Measurements from ENCODE around the gene PNLDC1. TPM values are rescaled to one million over a fixed set of nuclear protein-coding genes. Genes with fewer than 3 reads are reported as not detected.
"Not testable (repeated sequence)": the region's sequence is repeated elsewhere in the genome, so short reads cannot be mapped to it uniquely, and the experiment has no call there.

The PNLDC1 gene
- total RNA-seq, 4 donors from 2014 or later: 0.37 TPM; not detected in 3

DNA sequence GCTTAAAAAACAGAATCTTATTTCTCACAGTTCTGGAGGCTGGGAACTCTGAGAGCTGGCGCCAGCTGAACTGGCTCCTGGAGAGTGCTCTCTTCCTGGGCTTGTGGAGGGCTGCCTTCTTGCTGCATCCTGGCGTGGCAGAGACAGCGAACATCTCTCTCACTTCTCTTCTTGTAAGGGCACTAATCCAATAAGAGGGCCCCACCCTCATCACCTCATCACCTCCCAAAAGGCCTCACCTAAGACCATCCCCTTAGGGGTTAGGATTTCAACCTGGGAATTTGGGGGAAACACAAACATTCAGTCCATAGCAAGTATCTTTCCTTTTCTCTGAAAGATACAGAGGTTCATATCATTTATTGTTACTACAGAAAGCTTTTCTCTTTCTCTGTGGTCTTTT, 23.9 kb downstream of the PNLDC1 start:
- DNase-seq (ENCODE audit: low spot score): no peak
- TF ChIP-seq, protein P1, sequence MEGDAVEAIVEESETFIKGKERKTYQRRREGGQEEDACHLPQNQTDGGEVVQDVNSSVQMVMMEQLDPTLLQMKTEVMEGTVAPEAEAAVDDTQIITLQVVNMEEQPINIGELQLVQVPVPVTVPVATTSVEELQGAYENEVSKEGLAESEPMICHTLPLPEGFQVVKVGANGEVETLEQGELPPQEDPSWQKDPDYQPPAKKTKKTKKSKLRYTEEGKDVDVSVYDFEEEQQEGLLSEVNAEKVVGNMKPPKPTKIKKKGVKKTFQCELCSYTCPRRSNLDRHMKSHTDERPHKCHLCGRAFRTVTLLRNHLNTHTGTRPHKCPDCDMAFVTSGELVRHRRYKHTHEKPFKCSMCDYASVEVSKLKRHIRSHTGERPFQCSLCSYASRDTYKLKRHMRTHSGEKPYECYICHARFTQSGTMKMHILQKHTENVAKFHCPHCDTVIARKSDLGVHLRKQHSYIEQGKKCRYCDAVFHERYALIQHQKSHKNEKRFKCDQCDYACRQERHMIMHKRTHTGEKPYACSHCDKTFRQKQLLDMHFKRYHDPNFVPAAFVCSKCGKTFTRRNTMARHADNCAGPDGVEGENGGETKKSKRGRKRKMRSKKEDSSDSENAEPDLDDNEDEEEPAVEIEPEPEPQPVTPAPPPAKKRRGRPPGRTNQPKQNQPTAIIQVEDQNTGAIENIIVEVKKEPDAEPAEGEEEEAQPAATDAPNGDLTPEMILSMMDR (IDR thresholded peaks at IDR 0.05): no peak
- ATAC-seq (ENCODE audit: low FRiP score): no peak

DNA sequence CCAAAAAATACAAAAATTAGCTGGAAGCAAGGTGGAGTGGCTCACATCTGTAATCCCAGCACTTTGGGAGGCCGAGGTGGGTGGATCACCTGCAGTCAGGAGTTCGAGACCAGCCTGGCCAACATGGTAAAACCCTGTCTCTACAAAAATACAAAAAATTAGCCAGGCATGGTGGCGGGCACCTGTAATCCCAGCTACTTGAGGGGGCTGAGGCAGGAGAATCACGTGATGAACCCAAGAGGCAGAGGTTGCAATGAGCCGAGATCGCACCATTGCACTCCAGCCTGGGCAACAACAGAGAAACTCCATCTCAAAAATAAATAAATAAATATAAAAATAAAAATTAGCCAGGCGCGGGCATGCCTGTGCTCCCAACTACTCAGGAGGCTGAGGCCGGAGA, 24.6 kb downstream of the PNLDC1 start:
- not testable (repeated sequence) for ATAC-seq (ENCODE audit: low FRiP score)

DNA sequence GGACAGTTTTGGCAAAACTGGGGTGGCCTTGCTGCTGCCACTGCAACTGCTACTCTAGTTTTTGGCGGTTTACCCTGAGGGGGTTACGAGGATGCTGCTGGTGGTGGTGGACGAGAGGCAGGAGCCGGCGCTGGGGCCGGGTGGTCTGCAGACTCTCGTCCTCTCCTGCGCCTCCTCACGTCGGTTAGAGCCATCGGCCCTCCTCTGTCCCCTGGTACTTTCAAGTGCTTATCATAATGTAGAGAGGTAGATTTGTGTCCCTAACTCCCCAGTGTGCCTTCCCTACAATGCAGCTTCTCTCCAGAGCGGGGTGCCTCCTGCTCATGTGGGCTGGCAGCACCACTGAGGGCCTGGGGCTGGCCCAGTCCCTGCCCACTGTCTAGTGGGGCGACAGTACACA, 25.9 kb downstream of the PNLDC1 start:
- ATAC-seq (ENCODE audit: low FRiP score) (no peak), DNase-seq (ENCODE audit: low spot score) (no peak)
- TF ChIP-seq, protein P1 (IDR thresholded peaks at IDR 0.05): no peak

More for the DNA sequence above, 24.6 kb downstream of the PNLDC1 start:
- not testable (repeated sequence) for DNase-seq (ENCODE audit: low spot score)

DNA sequence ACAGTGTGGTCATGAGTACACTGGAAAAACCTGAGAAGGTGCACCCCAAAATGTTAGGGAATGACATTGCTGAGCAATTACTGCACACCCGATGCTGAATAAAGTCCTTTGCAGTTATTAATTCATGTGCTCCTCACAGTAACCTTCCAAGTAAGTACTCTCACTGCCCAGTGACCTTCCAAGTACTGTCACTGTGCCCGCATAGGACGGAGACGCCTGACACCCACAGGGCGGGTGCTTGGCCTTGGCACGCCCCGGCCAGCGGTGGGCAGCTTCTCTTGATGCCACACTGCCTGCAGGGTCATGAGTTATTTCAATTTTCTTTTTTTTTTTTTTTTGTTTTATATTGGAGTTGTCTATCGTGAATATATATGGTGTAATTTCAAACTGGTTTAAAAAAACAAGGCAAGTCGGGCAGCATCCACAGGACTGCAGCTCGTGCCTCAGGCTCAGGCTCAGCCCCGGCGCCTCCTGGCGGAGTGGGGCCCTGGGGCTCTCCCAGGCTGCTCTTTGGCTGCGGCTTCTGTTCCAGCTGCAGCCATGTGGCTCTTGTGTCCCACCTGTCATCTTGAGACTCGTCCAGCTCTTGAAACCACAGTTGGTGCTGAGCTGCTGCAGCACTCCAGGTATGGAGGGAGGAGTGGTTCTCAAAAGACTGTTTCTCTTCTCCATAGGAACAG, 27.0 kb downstream of the PNLDC1 start:
- ATAC-seq (ENCODE audit: low FRiP score) (no peak), DNase-seq (ENCODE audit: low spot score) (no peak)
- TF ChIP-seq, protein P1 (IDR thresholded peaks at IDR 0.05): no peak

DNA sequence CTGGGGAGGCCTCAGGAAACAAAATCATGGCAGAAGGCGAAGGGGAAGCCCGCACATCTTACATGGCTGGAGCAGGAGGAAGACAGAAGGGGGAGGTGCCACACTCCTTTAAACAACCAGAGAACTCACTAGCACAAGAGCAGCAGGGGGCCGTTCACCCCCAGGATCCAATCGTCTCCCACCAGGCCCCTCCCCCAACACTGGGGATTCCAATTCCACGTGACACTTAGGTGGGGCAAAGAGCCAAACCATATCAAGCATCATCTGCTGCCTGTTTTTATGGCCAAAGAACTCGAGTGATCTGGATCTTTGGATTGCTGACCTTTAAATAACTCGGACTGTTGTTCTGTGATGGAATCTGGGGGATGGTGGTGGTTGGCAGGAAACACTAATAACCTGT, 28.0 kb downstream of the PNLDC1 start:
- DNase-seq (ENCODE audit: low spot score) (no peak), ATAC-seq (ENCODE audit: low FRiP score) (peak; percentile 52)
- TF ChIP-seq, protein P1 (IDR thresholded peaks at IDR 0.05): no peak

DNA sequence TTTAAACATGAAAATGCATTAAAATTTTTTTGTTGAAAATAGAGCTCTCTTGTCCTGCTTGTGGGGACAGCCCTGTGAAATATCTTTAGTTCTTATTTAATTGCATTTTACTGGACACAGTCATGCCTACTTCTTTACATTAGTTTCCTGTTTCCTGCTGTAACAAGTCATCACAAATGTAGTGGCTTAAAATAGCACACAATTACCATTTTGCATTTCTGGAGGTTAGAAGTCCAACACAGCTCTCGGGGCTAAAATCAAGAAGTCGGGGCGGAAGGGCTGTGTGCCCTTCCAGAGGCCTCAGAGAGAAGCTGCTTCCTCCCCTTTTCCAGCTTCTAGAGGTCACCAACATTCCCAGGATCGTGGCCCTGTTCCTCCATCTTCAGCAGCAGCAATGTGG, 29.4 kb downstream of the PNLDC1 start:
- no peak for ATAC-seq (ENCODE audit: low FRiP score)
- TF ChIP-seq, protein P1 (IDR thresholded peaks at IDR 0.05): no peak

DNA sequence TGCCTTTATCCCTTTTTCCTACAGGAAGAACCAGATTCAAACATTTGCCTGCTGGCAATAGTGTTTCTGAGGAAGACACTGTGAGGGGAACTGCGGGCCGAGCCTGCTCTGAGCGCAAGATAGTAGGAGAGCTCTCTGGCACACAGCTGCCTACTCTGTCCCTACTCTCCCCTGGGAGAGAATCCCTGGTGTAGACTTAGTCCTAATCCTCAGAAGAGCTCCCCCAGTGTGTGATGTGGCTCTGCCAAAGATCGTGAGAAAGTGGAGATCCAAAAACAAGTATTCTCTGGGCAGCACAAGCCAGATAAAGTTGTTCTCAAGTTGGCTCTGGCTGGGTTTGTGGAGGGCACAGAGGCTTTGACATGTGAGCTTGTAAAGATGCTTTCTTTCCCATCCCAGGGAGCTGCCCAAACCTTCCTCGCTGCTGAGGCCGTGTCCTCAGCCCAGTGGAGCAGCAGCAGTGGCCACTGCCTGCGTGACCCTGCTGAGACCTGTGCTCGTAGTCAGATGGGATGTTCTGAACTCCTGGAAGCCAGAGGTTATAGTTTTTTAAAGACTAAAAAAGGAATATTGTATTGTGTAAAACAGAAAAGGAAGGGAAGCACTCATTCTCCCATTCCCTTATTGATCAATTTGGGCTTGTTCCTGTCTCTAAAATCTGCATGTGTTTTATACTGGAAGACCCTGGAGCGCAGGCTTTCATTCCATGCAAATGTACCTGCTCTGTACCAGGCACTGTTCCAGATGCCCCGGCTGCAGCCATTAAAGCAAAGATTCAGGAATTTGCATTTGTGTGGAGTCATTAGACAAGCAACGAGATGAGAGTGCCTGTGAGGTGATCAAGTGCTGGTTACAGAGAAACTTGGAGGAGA, 30.7 kb downstream of the PNLDC1 start:
- no peak for ATAC-seq (ENCODE audit: low FRiP score)

More for the DNA sequence above, 29.4 kb downstream of the PNLDC1 start:
- no peak for DNase-seq (ENCODE audit: low spot score)

More for the DNA sequence above, 30.7 kb downstream of the PNLDC1 start:
- TF ChIP-seq, protein P1 (IDR thresholded peaks at IDR 0.05): no peak
- DNase-seq (ENCODE audit: low spot score): no peak

Measured in omental fat pad (tissue), 4 donors.